Left lung (tissue), 10 donors: ENCODE data around the gene CYP39A1. TPM values are rescaled to one million over a fixed set of nuclear protein-coding genes. Genes with fewer than 3 reads are reported as not detected.
A peak's percentile ranks its signal among the peaks of the same experiment; 100 is the strongest.
"Not testable (repeated sequence)": the region's sequence is repeated elsewhere in the genome, so short reads cannot be mapped to it uniquely, and the experiment has no call there.

ENCODE experiments used
- ATAC-seq: fragments of 200-7000 bp; cut with Tn5 transposase; one replicate; pipeline ENCODE4 v1.9.1; 2020; ENCODE audit warnings: moderate library complexity
- DNase-seq, 4 donors: peaks; one replicate each; pipeline ENCODE4 v3.0.0-alpha.2; 2013 to 2020
- H3K27ac ChIP-seq, 2 donors: fragments of 200-600 bp; sonication (generic) in 1 of 2; one replicate each; pipeline versions ENCODE4 v1.5.0 to v1.8.0; 2020 to 2021
- H3K27me3 ChIP-seq, 2 donors: fragments of 200-600 bp; sonication (generic) in 1 of 2; one replicate each; pipeline versions ENCODE4 v1.5.0 to v1.8.0; 2020 to 2021
- H3K36me3 ChIP-seq, 2 donors: fragments of 200-600 bp; sonication (generic) in 1 of 2; one replicate each; pipeline versions ENCODE4 v1.5.0 to v1.8.0; 2020 to 2021
- H3K4me1 ChIP-seq, 2 donors: fragments of 200-600 bp; one replicate each; pipeline ENCODE4 v1.8.0; 2021
- H3K4me3 ChIP-seq, 2 donors: fragments of 200-600 bp; sonication (generic) in 1 of 2; one replicate each; pipeline versions ENCODE4 v1.5.0 to v1.8.0; 2020 to 2021; ENCODE audit warnings: mild to moderate bottlenecking in 1 of 2
- H3K9me3 ChIP-seq, 2 donors: fragments of 200-600 bp; sonication (generic) in 1 of 2; one replicate each; pipeline versions ENCODE4 v1.5.0 to v1.8.0; 2020 to 2021
- intact Hi-C, 2 donors: fragments of 100-400 bp; cut with DNase I; formaldehyde crosslinking; loops; one replicate each; pipeline versions ENCODE4 v1.11.2 to v1.14.2; 2022
- polyA plus RNA-seq, 6 donors: library from polyadenylated mRNA; unstranded; fragments of 120-200 nt; gene quantifications; one replicate each; pipeline ENCODE4 v1.2.1, GENCODE V29; 2013; ENCODE audit not compliant: insufficient read length in 6 of 6
- total RNA-seq, 2 donors: library from RNA; stranded (reverse); fragmentation: NEBNext Ultra II Directional; extraction: Animal tissue kit (Norgen Biotek cat#: 25700); gene quantifications; one replicate each; pipeline ENCODE4 v1.2.1, GENCODE V29; 2021
- TF ChIP-seq, protein P1 (sequence below), 2 donors: fragments of 200-600 bp; sonication (generic) in 1 of 2; IDR thresholded peaks; one replicate each; pipeline versions ENCODE4 v1.5.0 to v1.8.0; 2021; ENCODE audit warnings: antibody characterized with exemption in 2 of 2
- donor health status: DM: no; HTN: yes; CAD: no.
- donor health status: DM: no; HTN: no; CAD: no.

The CYP39A1 gene
- total and polyA plus RNA-seq, 8 donors: 4.5 to 11.9 (median 9.8) TPM

DNA sequence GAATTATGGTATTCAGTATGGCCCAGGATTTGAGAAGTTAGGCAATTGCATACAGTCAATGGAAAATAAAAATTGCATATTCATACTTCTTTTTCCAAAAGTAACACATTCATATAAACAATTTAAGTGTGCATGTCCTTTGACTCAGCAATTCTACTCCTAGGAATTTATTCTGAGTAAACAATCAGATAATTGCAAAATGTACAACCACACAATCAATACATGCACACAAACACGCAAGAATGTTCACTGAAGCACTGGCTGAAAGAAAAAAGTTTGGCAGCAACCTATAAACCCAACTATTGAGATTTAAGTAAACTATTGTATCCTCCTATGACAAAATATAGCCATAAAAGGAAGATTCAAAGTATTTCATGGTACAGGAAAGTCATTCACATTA, 1.6 kb downstream of the CYP39A1 start:
- Histone ChIP-seq H3K4me1 (peaks cover 0 to 16% of the 10 kb centered on the region in 2 donors), H3K27ac (peak overlapping the region in 1 of 2 donors; percentile 87)

DNA sequence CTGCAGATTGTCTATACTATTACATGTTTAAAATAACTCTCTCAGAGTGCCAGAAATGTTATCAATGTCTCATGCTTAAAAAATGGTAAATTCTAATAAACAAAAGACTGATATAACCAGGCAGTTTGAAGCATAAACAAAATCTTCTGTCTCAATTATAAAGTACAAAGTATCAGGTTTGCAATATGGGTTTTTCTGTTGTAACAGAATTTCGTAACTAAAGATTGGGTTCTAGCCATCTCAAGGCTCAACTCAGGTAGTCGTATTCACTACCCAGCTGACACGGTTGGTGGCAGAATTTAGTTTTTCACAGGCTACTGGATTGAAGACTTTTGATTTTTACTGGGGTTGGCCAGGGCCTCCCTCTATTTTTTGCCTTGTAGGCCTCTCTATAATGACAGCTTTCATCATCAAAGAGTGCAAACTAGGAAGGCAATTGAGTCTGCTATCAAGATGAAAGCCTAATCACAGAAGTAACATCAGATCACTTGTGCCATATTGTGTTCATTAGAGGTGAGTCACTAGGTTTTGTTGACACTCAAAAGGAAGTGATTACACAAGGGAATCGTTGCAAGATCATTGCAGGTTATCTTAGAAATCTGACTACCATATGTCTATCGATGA, 3.6 kb downstream of the CYP39A1 start:
- Histone ChIP-seq H3K27me3 (peaks cover 0 to 35% of the 10 kb centered on the region in 2 donors), H3K4me1 (peaks cover 0 to 13% of the 10 kb centered on the region in 2 donors), H3K27ac (no peak overlapping the region), H3K4me3 (no peak overlapping the region), H3K36me3 (no peaks in the 10 kb centered on the region), H3K9me3 (no peaks in the 10 kb centered on the region)
- no peak for DNase-seq
- no peak for ATAC-seq
- TF ChIP-seq, protein P1, sequence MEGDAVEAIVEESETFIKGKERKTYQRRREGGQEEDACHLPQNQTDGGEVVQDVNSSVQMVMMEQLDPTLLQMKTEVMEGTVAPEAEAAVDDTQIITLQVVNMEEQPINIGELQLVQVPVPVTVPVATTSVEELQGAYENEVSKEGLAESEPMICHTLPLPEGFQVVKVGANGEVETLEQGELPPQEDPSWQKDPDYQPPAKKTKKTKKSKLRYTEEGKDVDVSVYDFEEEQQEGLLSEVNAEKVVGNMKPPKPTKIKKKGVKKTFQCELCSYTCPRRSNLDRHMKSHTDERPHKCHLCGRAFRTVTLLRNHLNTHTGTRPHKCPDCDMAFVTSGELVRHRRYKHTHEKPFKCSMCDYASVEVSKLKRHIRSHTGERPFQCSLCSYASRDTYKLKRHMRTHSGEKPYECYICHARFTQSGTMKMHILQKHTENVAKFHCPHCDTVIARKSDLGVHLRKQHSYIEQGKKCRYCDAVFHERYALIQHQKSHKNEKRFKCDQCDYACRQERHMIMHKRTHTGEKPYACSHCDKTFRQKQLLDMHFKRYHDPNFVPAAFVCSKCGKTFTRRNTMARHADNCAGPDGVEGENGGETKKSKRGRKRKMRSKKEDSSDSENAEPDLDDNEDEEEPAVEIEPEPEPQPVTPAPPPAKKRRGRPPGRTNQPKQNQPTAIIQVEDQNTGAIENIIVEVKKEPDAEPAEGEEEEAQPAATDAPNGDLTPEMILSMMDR (IDR thresholded peaks at IDR 0.05): no peak
- intact Hi-C loops: no loop called here

More for the DNA sequence above, 1.6 kb downstream of the CYP39A1 start:
- Histone ChIP-seq H3K36me3 (no peaks in the 10 kb centered on the region), H3K9me3 (no peaks in the 10 kb centered on the region), H3K27me3 (peaks cover 0 to 41% of the 10 kb centered on the region in 2 donors), H3K4me3 (peak overlapping the region; percentile 74 to 89)
- TF ChIP-seq, protein P1 (IDR thresholded peaks at IDR 0.05): no peak
- intact Hi-C loops: no loop called here
- ATAC-seq (no peak), DNase-seq (peak in 2 of 4 donors; percentile 23 to 38)

DNA sequence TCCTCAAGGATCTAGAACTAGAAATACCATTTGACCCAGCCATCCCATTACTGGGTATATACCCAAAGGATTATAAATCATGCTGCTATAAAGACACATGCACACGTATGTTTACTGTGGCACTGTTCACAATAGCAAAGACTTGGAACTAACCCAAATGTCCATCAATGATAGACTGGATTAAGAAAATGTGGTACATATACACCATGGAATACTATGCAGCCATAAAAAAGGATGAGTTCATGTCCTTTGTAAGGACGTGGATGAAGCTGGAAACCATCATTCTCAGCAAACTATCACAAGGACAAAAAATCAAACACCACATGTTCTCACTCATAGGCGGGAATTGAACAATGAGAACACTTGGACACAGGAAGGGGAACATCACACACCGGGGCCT, 4.5 kb downstream of the CYP39A1 start:
- H3K9me3 ChIP-seq, intact Hi-C loops, H3K27ac ChIP-seq, H3K36me3 ChIP-seq, H3K4me3 ChIP-seq, DNase-seq, ATAC-seq, H3K4me1 ChIP-seq: not testable (repeated sequence)
- peaks cover 0 to 26% of the 10 kb centered on the region in 2 donors for H3K27me3 ChIP-seq

DNA sequence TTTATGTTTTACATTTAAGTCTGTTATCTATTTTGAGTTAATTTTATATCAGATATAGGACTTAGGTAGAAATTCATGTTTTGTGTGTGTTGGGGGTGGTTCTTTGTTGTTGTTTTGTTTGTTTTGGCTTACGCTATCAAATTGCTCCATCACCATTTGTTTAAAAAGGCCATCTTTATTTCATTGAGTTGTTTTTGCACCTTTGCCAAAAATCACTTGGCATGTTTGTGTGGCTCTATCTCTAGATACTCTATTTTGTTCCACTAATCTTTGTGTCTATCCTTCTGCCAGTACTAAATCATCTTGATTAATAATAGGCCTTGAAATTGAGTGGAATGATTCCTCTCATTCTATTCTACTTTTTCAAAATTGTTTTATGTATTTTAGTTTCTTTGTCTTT, 7.4 kb downstream of the CYP39A1 start:
- Histone ChIP-seq H3K4me3 (no peak overlapping the region), H3K27me3 (no peaks in the 10 kb centered on the region), H3K9me3 (no peaks in the 10 kb centered on the region), H3K36me3 (no peaks in the 10 kb centered on the region), H3K4me1 (no peaks in the 10 kb centered on the region), H3K27ac (no peak overlapping the region)
- ATAC-seq (no peak), DNase-seq (no peak)
- intact Hi-C loops: no loop called here
- TF ChIP-seq, protein P1 (IDR thresholded peaks at IDR 0.05): no peak

DNA sequence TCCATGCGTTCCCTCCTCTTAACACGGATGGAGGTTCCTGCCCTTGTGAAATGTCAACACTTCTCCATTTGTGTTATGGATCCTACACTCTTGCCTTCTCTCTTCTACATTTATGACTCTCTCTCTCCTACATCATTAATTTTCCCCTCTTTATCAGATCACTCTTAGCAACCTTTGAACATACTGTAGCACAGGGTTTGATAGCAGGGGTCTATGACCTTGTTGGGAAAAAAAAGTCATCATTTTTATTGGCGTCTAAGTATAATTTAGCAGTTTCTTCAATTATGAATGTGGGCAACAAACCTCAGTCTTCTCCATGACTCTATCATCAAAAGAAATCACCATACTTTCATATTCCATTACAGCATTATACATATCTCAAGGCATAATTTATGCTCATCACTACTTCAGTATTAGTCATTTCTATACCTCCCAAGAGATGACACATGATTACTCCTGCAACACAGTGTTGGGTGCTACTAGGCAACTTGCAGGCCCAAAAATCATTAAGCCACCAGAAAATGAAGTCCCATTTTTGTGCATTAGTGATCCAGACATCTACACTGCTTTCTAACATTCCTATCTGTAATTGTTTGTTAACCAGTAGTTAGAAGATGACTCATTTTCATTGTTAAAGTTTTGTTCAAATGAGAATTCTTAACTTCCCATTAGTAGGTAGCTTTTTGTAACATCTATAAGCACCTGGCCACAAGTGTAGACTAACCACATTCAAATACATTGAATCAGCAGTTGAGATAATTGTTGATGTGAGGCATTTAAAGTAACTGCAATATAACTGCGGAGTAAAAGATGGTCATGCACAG, 9.5 kb downstream of the CYP39A1 start:
- no peaks in the 10 kb centered on the region for H3K27me3 ChIP-seq
- TF ChIP-seq, protein P1 (IDR thresholded peaks at IDR 0.05): no peak
- ATAC-seq (no peak), DNase-seq (no peak)
- H3K4me1 ChIP-seq: no peaks in the 10 kb centered on the region
- no peaks in the 10 kb centered on the region for H3K9me3 ChIP-seq
- no peak overlapping the region for H3K4me3 ChIP-seq
- H3K36me3 ChIP-seq: no peaks in the 10 kb centered on the region
- H3K27ac ChIP-seq: no peak overlapping the region
- intact Hi-C loops: no loop called here
